GM21390 (cell line): ENCODE data around the gene VWC2L.

ENCODE experiments used
- ATAC-seq: cut with Tn5 transposase; IDR thresholded peaks from one replicate; pipeline ENCODE4 v1.9.1; 2021; ENCODE audit not compliant: unreplicated experiment

The VWC2L gene

GRCh38 chr2:214410918-214411554, at the start of gene VWC2L:
VWC2L (plus strand) TSS chr2:214411054; CDS start chr2:214414194, 3,140 bp downstream.
- peak; percentile 81 for ATAC-seq

GRCh38 chr2:214361116-214361515, 49.7 kb upstream of the VWC2L start:
- ATAC-seq: no peak

GRCh38 chr2:214365549-214365948, 45.3 kb upstream of the VWC2L start:
- ATAC-seq: no peak

GRCh38 chr2:214367171-214367570, 43.7 kb upstream of the VWC2L start:
- ATAC-seq: no peak

GRCh38 chr2:214376618-214377285, 34.1 kb upstream of the VWC2L start:
- ATAC-seq: no peak

GRCh38 chr2:214377286-214377624, 33.6 kb upstream of the VWC2L start:
- ATAC-seq: no peak

GRCh38 chr2:214378455-214379103, 32.3 kb upstream of the VWC2L start:
- ATAC-seq: no peak

- no peak for ATAC-seq
These were observed 31.6 kb upstream of the VWC2L start for GRCh38 chr2:214379227-214379626.

GRCh38 chr2:214380681-214381080, 30.2 kb upstream of the VWC2L start:
- ATAC-seq: no peak

GRCh38 chr2:214382229-214382628, 28.6 kb upstream of the VWC2L start:
- no peak for ATAC-seq

GRCh38 chr2:214386720-214387119, 24.1 kb upstream of the VWC2L start:
- no peak for ATAC-seq

GRCh38 chr2:214389334-214389733, 21.5 kb upstream of the VWC2L start:
- no peak for ATAC-seq

GRCh38 chr2:214393796-214394195, 17.1 kb upstream of the VWC2L start:
- ATAC-seq: no peak

- no peak for ATAC-seq
These were observed 15.8 kb upstream of the VWC2L start for GRCh38 chr2:214395040-214395439.

GRCh38 chr2:214401580-214401979, 9.3 kb upstream of the VWC2L start:
- ATAC-seq: no peak

GRCh38 chr2:214410128-214410775, 602 bp upstream of the VWC2L start:
- no peak for ATAC-seq

GRCh38 chr2:214412679-214413078, 1.8 kb downstream of the VWC2L start:
- no peak for ATAC-seq

GRCh38 chr2:214436470-214436869, 25.6 kb downstream of the VWC2L start:
- no peak for ATAC-seq

- ATAC-seq: no peak
These were observed 39.5 kb downstream of the VWC2L start for GRCh38 chr2:214450118-214450894.

- no peak for ATAC-seq
These were observed 40.8 kb downstream of the VWC2L start for GRCh38 chr2:214451516-214452275.
